Subcutaneous adipose tissue (tissue), 4 donors: ENCODE results near the gene PRR14L. TPM values are rescaled to one million over a fixed set of nuclear protein-coding genes. Genes with fewer than 3 reads are reported as not detected.

Experiments used
- total RNA-seq, 4 donors: library from RNA; depleted of rRNA; stranded (reverse); fragments of >200 nt; gene quantifications; one replicate each; pipeline ENCODE4 v1.1.0, GENCODE V29; 2016
- TF ChIP-seq, protein P1 (sequence below): fragments of 450-650 bp; IDR thresholded peaks from one replicate; pipeline ENCODE4 v1.5.1; 2016; ENCODE audit warnings: low read depth, mild to moderate bottlenecking, control low read depth, antibody characterized with exemption, moderate library complexity

Gene PRR14L
- total RNA-seq, 4 donors from 2014 or later: 17.7 to 33.9 (median 27.4) TPM

GRCh38 chr22:31650391-31650790 is 99.5 kb downstream of the PRR14L start:
- TF ChIP-seq, protein P1, sequence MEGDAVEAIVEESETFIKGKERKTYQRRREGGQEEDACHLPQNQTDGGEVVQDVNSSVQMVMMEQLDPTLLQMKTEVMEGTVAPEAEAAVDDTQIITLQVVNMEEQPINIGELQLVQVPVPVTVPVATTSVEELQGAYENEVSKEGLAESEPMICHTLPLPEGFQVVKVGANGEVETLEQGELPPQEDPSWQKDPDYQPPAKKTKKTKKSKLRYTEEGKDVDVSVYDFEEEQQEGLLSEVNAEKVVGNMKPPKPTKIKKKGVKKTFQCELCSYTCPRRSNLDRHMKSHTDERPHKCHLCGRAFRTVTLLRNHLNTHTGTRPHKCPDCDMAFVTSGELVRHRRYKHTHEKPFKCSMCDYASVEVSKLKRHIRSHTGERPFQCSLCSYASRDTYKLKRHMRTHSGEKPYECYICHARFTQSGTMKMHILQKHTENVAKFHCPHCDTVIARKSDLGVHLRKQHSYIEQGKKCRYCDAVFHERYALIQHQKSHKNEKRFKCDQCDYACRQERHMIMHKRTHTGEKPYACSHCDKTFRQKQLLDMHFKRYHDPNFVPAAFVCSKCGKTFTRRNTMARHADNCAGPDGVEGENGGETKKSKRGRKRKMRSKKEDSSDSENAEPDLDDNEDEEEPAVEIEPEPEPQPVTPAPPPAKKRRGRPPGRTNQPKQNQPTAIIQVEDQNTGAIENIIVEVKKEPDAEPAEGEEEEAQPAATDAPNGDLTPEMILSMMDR: no peak

DNA sequence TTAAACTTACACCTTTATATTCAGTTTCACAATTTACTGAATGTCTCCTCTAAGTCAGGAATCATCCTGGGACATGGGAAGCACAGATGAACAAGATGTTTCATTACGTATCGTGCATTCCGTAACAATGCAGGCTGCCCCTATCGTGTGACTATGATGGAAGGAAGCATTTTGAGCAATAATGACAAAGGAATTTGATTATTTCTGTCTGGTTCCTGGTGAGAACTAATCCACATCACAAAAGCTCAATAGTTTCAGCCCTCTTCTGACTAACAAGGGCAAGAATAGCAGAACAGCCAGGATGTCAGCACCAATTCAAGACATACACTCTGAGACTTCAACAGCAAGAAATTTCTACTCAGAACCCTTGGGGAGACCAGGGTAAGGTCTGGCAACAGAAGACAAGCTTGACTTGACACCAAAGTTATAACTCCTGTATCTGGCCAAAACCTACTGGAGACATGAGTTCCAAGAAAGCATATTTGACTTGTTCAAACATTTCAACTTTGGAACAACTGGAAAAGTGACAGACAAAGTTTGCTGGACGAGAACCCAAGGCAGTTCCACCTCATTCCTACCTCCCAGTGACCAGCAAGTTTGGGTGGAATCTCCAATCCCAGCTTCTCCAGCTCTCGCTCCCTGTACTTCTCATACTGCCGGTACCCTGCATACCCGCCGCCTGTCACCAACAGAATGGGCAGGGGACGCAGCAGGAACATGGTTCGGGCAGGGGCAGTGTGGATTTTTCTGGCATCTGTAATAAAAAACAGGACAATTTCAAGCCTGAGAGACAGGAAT is 102.2 kb downstream of the PRR14L start:
- TF ChIP-seq, protein P1: no peak

DNA sequence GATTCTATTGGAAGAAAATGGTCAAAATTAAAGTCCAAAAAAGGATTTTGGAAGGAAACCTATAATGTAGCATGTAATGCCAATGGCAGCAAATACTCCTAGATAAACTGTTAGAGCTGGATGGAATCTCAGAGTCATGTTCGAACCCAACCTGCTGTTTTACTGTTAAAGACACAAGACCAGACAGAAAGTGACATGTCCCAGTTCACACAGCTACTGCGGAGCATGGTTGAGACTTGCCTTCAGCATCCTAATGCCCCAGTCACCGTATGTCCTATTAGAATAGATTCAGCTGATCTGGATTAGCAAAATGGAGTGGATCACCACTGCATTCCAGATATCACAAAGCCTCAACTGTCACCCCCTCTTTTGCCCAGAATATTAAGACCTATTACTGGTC is 102.9 kb downstream of the PRR14L start:
- TF ChIP-seq, protein P1: no peak

GRCh38 chr22:31646186-31647019 is 103.5 kb downstream of the PRR14L start:
- TF ChIP-seq, protein P1: no peak

- TF ChIP-seq, protein P1: no peak
These were observed 110.4 kb downstream of the PRR14L start for GRCh38 chr22:31639436-31640039.

DNA sequence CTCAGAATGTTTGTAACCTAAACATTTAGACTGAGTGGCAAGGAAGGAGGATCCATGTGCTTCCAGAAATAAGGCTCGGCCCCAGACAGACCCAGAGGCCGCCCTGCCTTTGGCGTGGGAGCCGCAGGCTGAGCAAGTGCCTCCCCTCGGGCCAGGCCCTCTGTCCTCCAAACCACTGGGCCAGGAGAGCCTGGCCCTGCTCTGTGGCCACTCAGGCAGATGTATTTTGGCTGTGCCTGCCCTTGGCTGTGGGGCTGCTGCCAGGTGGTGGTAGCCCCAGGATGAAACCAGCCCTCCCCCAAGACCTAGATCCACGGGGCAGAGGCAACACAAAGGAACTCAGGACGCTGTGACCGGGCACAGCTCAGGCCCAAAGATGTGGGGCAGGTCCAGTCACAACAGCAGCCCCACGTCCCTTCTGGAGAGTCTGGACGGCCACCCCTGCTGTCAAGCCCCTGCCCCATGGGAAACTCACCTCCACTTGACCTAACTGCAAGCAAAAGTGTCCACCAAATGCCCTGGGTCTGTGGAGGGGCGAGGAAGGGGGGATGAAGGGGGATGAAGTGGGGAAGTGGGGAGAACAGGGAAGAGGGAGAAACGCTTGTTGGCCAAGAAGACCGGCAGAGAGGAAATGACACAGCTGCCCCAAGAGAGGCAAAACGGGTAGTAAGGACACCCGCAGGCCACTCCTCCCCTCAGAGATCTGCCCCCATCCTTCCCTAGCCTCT is 111.9 kb downstream of the PRR14L start:
- TF ChIP-seq, protein P1: no peak
